WTC11 (cell line): ENCODE results near the gene PPFIBP2.
"Not testable (repeated sequence)": the region's sequence is repeated elsewhere in the genome, so short reads cannot be mapped to it uniquely, and the experiment has no call there.

Experiments used
- CBFB ChIP-seq: sonication (generic); formaldehyde crosslinking; IDR thresholded peaks from 2 replicates; pipeline ENCODE4 v1.8.1; 2022; ENCODE audit warnings: mild to moderate bottlenecking, low read depth, missing genetic modification reagents
- CREM ChIP-seq: sonication (generic); formaldehyde crosslinking; IDR thresholded peaks from 2 replicates; pipeline ENCODE4 v1.8.1; 2022; ENCODE audit warnings: mild to moderate bottlenecking, missing genetic modification reagents, moderate library complexity
- ESRRA ChIP-seq: sonication (generic); formaldehyde crosslinking; IDR thresholded peaks from 2 replicates; pipeline ENCODE4 v1.8.1; 2022; ENCODE audit warnings: mild to moderate bottlenecking, missing genetic modification reagents, borderline replicate concordance
- ETV6 ChIP-seq: sonication (generic); formaldehyde crosslinking; IDR thresholded peaks from 2 replicates; pipeline ENCODE4 v1.8.1; 2022; ENCODE audit warnings: mild to moderate bottlenecking, missing genetic modification reagents
- FOXP1 ChIP-seq: sonication (generic); formaldehyde crosslinking; IDR thresholded peaks from 2 replicates; pipeline ENCODE4 v1.8.0; 2022; ENCODE audit warnings: missing genetic modification reagents, mild to moderate bottlenecking, moderate library complexity, borderline replicate concordance
- IRF2 ChIP-seq: sonication (generic); formaldehyde crosslinking; IDR thresholded peaks from 2 replicates; pipeline ENCODE4 v1.8.0; 2022; ENCODE audit warnings: low read depth, missing genetic modification reagents, borderline replicate concordance
- MLX ChIP-seq: sonication (generic); formaldehyde crosslinking; IDR thresholded peaks from 2 replicates; pipeline ENCODE4 v1.8.1; 2023; ENCODE audit warnings: mild to moderate bottlenecking, missing genetic modification reagents, moderate library complexity
- NFE2L1 ChIP-seq: sonication (generic); formaldehyde crosslinking; IDR thresholded peaks from 2 replicates; pipeline ENCODE4 v1.8.1; 2023; ENCODE audit warnings: missing genetic modification reagents
- ZNF121 ChIP-seq: sonication (generic); formaldehyde crosslinking; IDR thresholded peaks from 2 replicates; pipeline ENCODE4 v1.8.0; 2023; ENCODE audit warnings: missing genetic modification reagents
- TF ChIP-seq, protein P1 (sequence below): fragments of 200-600 bp; IDR thresholded peaks from 2 replicates; pipeline ENCODE4 v1.8.0; 2022; ENCODE audit warnings: antibody characterized with exemption
- TF ChIP-seq, protein P2 (sequence below): sonication (generic); formaldehyde crosslinking; IDR thresholded peaks from 2 replicates; pipeline ENCODE4 v1.8.1; 2022; ENCODE audit warnings: low read depth, mild to moderate bottlenecking, moderate library complexity, missing genetic modification reagents, borderline replicate concordance

DNA sequence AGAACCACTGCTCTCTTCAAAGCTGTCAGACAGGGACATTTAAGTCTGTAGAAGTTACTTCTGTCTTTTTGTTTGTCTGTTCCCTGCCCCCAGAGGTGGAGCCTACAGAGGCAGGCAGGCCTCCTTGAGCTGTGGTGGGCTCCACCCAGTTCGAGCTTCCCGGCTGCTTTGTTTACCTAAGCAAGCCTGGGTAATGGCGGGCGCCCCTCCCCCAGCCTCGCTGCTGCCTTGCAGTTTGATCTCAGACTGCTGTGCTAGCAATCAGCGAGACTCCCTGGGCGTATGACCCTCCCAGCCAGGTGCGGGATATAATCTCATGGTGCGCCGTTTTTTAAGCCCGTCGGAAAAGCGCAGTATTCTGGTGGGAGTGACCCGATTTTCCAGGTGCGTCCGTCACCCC lies 149.7 kb downstream of the PPFIBP2 start:
- TF ChIP-seq, protein P1, sequence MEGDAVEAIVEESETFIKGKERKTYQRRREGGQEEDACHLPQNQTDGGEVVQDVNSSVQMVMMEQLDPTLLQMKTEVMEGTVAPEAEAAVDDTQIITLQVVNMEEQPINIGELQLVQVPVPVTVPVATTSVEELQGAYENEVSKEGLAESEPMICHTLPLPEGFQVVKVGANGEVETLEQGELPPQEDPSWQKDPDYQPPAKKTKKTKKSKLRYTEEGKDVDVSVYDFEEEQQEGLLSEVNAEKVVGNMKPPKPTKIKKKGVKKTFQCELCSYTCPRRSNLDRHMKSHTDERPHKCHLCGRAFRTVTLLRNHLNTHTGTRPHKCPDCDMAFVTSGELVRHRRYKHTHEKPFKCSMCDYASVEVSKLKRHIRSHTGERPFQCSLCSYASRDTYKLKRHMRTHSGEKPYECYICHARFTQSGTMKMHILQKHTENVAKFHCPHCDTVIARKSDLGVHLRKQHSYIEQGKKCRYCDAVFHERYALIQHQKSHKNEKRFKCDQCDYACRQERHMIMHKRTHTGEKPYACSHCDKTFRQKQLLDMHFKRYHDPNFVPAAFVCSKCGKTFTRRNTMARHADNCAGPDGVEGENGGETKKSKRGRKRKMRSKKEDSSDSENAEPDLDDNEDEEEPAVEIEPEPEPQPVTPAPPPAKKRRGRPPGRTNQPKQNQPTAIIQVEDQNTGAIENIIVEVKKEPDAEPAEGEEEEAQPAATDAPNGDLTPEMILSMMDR, result not testable (repeated sequence)
- TF ChIP-seq NFE2L1 (CRISPR knock-in tag); ESRRA (CRISPR knock-in tag); FOXP1 (CRISPR knock-in tag); ZNF121 (CRISPR knock-in tag); CBFB (CRISPR knock-in tag); MLX (CRISPR knock-in tag); IRF2 (CRISPR knock-in tag); ETV6; CREM (CRISPR knock-in tag): not testable (repeated sequence)
- TF ChIP-seq, protein P2, sequence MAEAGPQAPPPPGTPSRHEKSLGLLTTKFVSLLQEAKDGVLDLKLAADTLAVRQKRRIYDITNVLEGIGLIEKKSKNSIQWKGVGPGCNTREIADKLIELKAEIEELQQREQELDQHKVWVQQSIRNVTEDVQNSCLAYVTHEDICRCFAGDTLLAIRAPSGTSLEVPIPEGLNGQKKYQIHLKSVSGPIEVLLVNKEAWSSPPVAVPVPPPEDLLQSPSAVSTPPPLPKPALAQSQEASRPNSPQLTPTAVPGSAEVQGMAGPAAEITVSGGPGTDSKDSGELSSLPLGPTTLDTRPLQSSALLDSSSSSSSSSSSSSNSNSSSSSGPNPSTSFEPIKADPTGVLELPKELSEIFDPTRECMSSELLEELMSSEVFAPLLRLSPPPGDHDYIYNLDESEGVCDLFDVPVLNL (CRISPR knock-in tag), result not testable (repeated sequence)
